Activated naive CD4-positive, alpha-beta T cell treated with anti-CD3 and anti-CD28 coated beads, Interleukin-2, amount 10 ng/mL, durations not matched to agents 7 days and 5 days (primary cell): ENCODE measurements around the gene DPF3.

Experiments used
- CTCF ChIA-PET: fragments of 350-600 bp; sonication (Branson Sonifier 250); formaldehyde crosslinking; loops from one replicate; lab custom pipeline; 2021; ENCODE audit warnings: antibody characterized with exemption; lab: Charles Lee
- DNase-seq: peaks from one replicate; pipeline ENCODE4 v3.0.0-alpha.2; 2020
- H3K27ac Mint-ChIP-seq: one replicate; pipeline ENCODE4 v1.8.0; 2021; ENCODE audit warnings: mild to moderate bottlenecking, moderate library complexity, mixed read lengths
- H3K27me3 Mint-ChIP-seq: one replicate; pipeline ENCODE4 v1.8.0; 2021; ENCODE audit warnings: mild to moderate bottlenecking, mixed read lengths
- H3K36me3 Mint-ChIP-seq: one replicate; pipeline ENCODE4 v1.8.0; 2021; ENCODE audit warnings: mixed read lengths
- H3K4me1 Mint-ChIP-seq: one replicate; pipeline ENCODE4 v1.8.0; 2021; ENCODE audit warnings: mixed read lengths
- H3K4me3 Mint-ChIP-seq: one replicate; pipeline ENCODE4 v1.8.0; 2021; ENCODE audit warnings: mild to moderate bottlenecking, moderate library complexity, mixed read lengths
- H3K9me3 Mint-ChIP-seq: one replicate; pipeline ENCODE4 v1.8.0; 2021; ENCODE audit warnings: mixed read lengths

DPF3 gene

GRCh38 chr14:72643317-72643801, 250.5 kb downstream of the DPF3 start:
- Mint-ChIP-seq H3K27ac (no peak overlapping the region), H3K36me3 (peaks cover 8% of the 10 kb centered on the region), H3K4me1 (peaks cover 9% of the 10 kb centered on the region), H3K9me3 (peaks cover 22% of the 10 kb centered on the region), H3K4me3 (no peak overlapping the region), H3K27me3 (peaks cover 33% of the 10 kb centered on the region)
- CTCF ChIA-PET = interaction anchor here (0.9 kb wide), 1 partner anchor 125 kb away, joined by 3 read pairs; no protein-coding TSS in a partner anchor
- DNase-seq = no peak

DNA sequence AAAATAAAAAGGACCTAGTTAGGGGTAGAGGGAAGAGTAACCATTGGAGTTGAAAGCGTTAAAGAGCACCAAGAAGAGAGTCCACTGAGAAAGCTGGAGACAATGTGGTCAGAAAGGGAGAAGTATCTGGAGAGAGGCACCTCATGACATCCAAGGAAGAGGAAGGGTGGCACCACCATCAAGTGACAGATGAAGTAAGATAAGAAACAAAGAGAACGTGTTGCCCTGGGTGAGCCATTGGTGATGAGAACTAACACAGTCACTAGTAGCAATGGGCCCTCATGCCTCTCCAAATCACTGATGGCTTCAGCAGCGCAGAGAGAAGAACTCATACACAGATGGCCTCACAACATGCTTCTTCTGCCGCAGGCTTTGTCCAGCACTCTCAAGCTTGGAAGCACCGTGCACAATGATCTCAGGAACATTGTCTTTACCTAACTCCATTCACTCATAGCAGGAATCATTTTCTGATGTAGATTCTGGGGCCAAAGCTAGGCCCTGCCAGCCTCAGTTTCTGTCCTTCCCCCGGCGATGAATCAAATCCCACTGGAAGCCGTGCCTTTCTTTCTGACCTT, 252.9 kb downstream of the DPF3 start:
- Mint-ChIP-seq H3K36me3 (peaks cover 8% of the 10 kb centered on the region), H3K27me3 (peaks cover 44% of the 10 kb centered on the region), H3K4me1 (peaks cover 9% of the 10 kb centered on the region), H3K4me3 (no peak overlapping the region), H3K27ac (no peak overlapping the region), H3K9me3 (peaks cover 22% of the 10 kb centered on the region)
- CTCF ChIA-PET = interaction anchor here (1.6 kb wide), 1 partner anchor 127 kb away, joined by 3 read pairs; no protein-coding TSS in a partner anchor
- no peak for DNase-seq

DNA sequence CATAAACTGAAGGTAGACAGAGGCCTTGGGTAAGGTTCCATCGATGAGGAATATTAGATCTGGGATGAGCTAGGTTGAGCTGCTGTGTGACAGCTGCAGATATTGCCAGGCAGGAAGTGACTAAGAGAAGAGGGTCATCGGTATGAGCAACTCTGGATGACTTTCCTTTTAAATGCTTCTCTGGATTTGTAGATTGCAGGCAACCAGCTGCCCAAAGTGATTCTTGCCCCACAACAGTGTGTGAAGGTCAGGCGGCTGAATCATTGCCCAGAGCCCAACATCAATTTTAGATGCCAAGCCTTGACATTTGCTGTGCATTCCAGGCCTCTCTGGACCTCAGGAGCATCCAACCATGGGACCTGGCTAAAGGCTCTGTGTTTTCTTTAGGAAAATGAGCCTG, 255.9 kb downstream of the DPF3 start:
- H3K4me3 Mint-ChIP-seq = no peak overlapping the region
- H3K27ac Mint-ChIP-seq = no peak overlapping the region
- peaks cover 22% of the 10 kb centered on the region for H3K9me3 Mint-ChIP-seq
- peaks cover 9% of the 10 kb centered on the region for H3K4me1 Mint-ChIP-seq
- DNase-seq = no peak
- peaks cover 52% of the 10 kb centered on the region for H3K27me3 Mint-ChIP-seq
- peaks cover 8% of the 10 kb centered on the region for H3K36me3 Mint-ChIP-seq
- CTCF ChIA-PET = no interaction called here

DNA sequence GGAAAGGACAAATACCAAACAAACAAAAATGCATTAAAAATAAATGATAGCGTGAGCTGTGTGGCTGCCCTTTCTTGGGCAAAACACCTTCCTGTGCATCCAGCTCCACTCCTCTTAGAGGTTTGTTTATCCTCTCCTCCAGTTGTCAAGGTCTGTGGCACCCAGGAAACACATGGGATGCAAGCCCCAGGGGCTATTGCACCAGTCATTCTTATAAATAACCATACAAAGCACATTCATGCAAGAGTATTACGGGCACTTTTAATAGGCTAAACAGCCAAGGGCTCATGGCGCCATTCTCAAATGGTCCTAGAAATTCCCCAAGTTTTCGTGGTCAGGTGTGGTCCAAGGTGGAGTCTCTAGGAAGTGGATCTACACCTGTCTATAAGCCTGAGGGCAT, 257.0 kb downstream of the DPF3 start:
- Mint-ChIP-seq H3K4me3 (no peak overlapping the region), H3K27ac (no peak overlapping the region), H3K36me3 (peaks cover 8% of the 10 kb centered on the region), H3K9me3 (peaks cover 19% of the 10 kb centered on the region), H3K27me3 (peaks cover 58% of the 10 kb centered on the region), H3K4me1 (peaks cover 9% of the 10 kb centered on the region)
- DNase-seq = no peak
- CTCF ChIA-PET = no interaction called here

DNA sequence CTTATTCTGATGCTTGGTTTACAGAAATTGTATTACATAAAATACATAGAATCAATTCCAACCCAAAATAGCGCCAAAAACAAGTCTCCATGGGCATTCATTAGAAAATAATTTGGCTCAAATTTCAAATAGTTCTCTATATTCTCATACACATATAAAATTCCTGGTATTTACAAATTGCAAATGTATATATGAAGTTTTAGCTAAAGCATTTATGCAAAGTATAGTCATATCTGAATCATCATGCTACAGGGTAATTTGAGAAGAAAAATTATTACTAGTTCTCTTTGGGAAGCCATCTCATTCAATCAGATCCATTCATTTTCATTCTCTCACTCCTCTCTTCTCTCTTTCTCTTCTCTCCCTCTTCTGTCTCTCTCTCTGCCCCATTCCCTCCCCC, 257.8 kb downstream of the DPF3 start:
- Mint-ChIP-seq H3K4me3 (no peak overlapping the region), H3K9me3 (peaks cover 15% of the 10 kb centered on the region), H3K27ac (no peak overlapping the region), H3K27me3 (peaks cover 58% of the 10 kb centered on the region), H3K36me3 (peaks cover 8% of the 10 kb centered on the region), H3K4me1 (peaks cover 8% of the 10 kb centered on the region)
- no peak for DNase-seq
- CTCF ChIA-PET = no interaction called here

DNA sequence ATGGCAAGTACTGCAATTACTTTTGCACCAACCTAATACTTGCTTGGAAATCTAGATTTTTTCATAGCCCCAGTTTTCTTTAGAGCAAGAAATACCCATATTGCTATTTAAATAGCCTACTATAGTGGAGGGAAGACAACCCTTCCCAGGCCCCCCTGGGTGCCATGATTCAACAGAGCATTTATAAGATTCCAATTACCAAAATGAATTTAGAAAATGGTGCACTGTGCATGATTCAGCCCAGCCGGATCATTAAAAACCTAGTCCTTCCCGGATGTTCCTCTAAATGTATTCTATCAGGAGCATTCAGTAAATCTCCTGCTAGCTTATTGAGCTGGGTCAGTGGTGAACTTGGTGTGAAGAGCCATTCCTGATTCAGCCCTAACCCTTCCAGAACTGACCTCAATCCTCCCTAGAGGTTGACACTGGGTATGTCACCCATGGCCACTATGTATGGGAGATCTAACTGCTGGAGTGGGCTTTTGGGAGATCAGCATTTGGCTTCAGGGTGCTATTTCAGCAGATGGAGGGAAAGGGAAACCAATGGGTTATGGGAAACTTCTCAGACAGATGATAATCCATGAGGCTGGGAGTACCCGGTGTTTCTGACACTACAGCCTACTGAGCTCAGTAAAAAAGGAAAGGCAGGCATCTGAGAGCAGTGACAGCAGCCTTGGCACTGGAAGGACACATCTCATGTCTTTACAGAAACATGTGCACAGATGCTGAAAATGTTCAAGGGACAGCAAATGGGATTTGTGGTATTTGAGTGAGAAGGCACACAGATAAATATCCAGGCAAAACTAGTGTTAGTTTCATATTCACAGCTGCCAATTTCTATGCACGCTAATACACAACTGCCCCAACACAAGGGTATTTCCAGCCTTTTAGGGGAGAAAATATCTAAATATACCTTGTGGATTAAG, 258.9 kb downstream of the DPF3 start:
- no peak overlapping the region for H3K4me3 Mint-ChIP-seq
- no peak for DNase-seq
- H3K27me3 Mint-ChIP-seq = peaks cover 65% of the 10 kb centered on the region
- H3K27ac Mint-ChIP-seq = no peak overlapping the region
- no peaks in the 10 kb centered on the region for H3K4me1 Mint-ChIP-seq
- H3K9me3 Mint-ChIP-seq = peaks cover 4% of the 10 kb centered on the region
- CTCF ChIA-PET = no interaction called here
- H3K36me3 Mint-ChIP-seq = peaks cover 4% of the 10 kb centered on the region

- no peak overlapping the region for H3K27ac Mint-ChIP-seq
- DNase-seq = no peak
- no peaks in the 10 kb centered on the region for H3K4me1 Mint-ChIP-seq
- no peaks in the 10 kb centered on the region for H3K9me3 Mint-ChIP-seq
- H3K27me3 Mint-ChIP-seq = peaks cover 64% of the 10 kb centered on the region
- H3K4me3 Mint-ChIP-seq = no peak overlapping the region
- H3K36me3 Mint-ChIP-seq = no peaks in the 10 kb centered on the region
- CTCF ChIA-PET = no interaction called here
These were observed 260.4 kb downstream of the DPF3 start for GRCh38 chr14:72633551-72633950.

DNA sequence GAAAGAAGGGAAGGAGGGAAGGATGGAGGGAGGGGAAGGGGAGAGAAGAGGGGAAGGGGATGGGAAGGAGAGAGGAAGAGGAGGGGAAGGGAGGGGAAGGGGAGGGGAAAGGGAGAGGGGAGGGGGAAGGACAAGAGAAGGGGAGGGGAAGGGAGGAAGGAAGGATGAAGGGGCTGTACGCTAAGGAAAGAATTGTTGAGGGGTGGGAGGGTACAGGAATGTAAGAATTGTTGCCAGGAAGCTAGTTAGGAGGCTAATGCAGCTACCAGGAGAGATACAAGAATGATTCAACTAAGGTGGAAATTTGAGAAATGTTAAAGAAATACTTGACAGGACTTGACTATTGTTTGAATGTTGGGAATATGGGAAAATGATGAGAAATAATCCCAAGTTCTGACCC, 261.2 kb downstream of the DPF3 start:
- no peaks in the 10 kb centered on the region for H3K36me3 Mint-ChIP-seq
- H3K4me3 Mint-ChIP-seq = no peak overlapping the region
- CTCF ChIA-PET = no interaction called here
- no peaks in the 10 kb centered on the region for H3K4me1 Mint-ChIP-seq
- H3K27ac Mint-ChIP-seq = no peak overlapping the region
- peaks cover 67% of the 10 kb centered on the region for H3K27me3 Mint-ChIP-seq
- H3K9me3 Mint-ChIP-seq = no peaks in the 10 kb centered on the region
- DNase-seq = no peak

- peaks cover 2% of the 10 kb centered on the region for H3K9me3 Mint-ChIP-seq
- CTCF ChIA-PET = no interaction called here
- H3K36me3 Mint-ChIP-seq = no peaks in the 10 kb centered on the region
- peaks cover 61% of the 10 kb centered on the region for H3K27me3 Mint-ChIP-seq
- H3K4me3 Mint-ChIP-seq = no peak overlapping the region
- H3K27ac Mint-ChIP-seq = no peak overlapping the region
- no peaks in the 10 kb centered on the region for H3K4me1 Mint-ChIP-seq
- no peak for DNase-seq
These were observed 262.5 kb downstream of the DPF3 start for GRCh38 chr14:72631401-72631800.

- H3K4me1 Mint-ChIP-seq = no peaks in the 10 kb centered on the region
- no peak for DNase-seq
- peaks cover 56% of the 10 kb centered on the region for H3K27me3 Mint-ChIP-seq
- H3K36me3 Mint-ChIP-seq = no peaks in the 10 kb centered on the region
- H3K4me3 Mint-ChIP-seq = no peak overlapping the region
- CTCF ChIA-PET = no interaction called here
- no peak overlapping the region for H3K27ac Mint-ChIP-seq
- H3K9me3 Mint-ChIP-seq = peaks cover 2% of the 10 kb centered on the region
These were observed 263.5 kb downstream of the DPF3 start for GRCh38 chr14:72630374-72630773.

DNA sequence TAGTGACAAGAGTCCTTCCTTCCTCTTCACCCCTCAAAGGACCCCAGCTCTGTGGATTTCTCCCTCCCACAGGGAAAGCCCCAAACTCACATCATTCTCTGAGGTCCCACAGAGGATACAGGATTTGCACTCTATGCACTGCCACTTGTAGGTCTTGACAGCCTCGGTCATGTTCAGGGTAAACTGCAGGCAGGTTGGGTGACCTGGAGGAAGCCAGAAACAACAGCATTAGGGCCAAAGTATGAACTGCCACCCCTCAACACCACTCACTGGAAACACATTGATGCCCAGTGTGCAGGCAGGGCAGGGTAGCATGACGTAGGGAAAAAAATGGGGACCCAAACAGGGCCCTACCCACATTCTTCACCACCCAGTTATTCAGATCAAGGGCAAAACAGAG, 264.4 kb downstream of the DPF3 start:
- H3K36me3 Mint-ChIP-seq = no peaks in the 10 kb centered on the region
- no peak overlapping the region for H3K27ac Mint-ChIP-seq
- peaks cover 2% of the 10 kb centered on the region for H3K9me3 Mint-ChIP-seq
- peaks cover 49% of the 10 kb centered on the region for H3K27me3 Mint-ChIP-seq
- CTCF ChIA-PET = no interaction called here
- no peaks in the 10 kb centered on the region for H3K4me1 Mint-ChIP-seq
- no peak overlapping the region for H3K4me3 Mint-ChIP-seq
- DNase-seq = no peak

DNA sequence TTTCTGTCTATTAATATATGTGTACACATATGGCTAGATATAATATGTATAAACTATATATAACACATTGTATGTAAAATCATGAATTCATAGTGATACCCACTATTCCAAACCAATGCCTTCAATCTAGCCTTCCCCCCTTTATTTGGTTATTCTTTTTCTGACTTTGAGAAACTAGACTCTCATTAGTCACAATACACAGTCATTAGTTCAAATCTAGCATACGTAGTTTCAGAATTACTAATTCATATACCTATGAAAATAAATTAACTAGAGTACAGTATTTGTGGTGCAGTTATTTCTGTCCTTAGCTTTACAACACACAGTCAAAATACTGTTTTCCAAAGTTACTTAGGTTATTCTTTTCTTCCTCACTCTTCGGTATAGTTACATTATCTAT, 268.2 kb downstream of the DPF3 start:
- Mint-ChIP-seq H3K4me3 (no peak overlapping the region), H3K27me3 (peaks cover 29% of the 10 kb centered on the region)

GRCh38 chr14:72621387-72622065, 272.4 kb downstream of the DPF3 start:
- Mint-ChIP-seq H3K27ac (no peak overlapping the region), H3K4me1 (no peaks in the 10 kb centered on the region), H3K9me3 (peaks cover 2% of the 10 kb centered on the region), H3K27me3 (peaks cover 43% of the 10 kb centered on the region), H3K36me3 (no peaks in the 10 kb centered on the region), H3K4me3 (no peak overlapping the region)
- CTCF ChIA-PET = no interaction called here
- no peak for DNase-seq

More for the DNA sequence above, 268.2 kb downstream of the DPF3 start:
- Mint-ChIP-seq H3K27ac (no peak overlapping the region), H3K9me3 (peaks cover 4% of the 10 kb centered on the region), H3K36me3 (no peaks in the 10 kb centered on the region), H3K4me1 (no peaks in the 10 kb centered on the region)
- CTCF ChIA-PET = no interaction called here
- no peak for DNase-seq

- DNase-seq = no peak
- H3K27me3 Mint-ChIP-seq = peaks cover 55% of the 10 kb centered on the region
- H3K4me1 Mint-ChIP-seq = peaks cover 11% of the 10 kb centered on the region
- no peak overlapping the region for H3K4me3 Mint-ChIP-seq
- CTCF ChIA-PET = no interaction called here
- H3K36me3 Mint-ChIP-seq = no peaks in the 10 kb centered on the region
- H3K27ac Mint-ChIP-seq = no peak overlapping the region
- peaks cover 2% of the 10 kb centered on the region for H3K9me3 Mint-ChIP-seq
These were observed 274.0 kb downstream of the DPF3 start for GRCh38 chr14:72619881-72620280.
